CD4-positive, CD25-positive, alpha-beta regulatory T cell (primary cell): Measurements from ENCODE around the gene CIC. TPM values are rescaled to one million over a fixed set of nuclear protein-coding genes. Genes with fewer than 3 reads are reported as not detected.
"Not testable (repeated sequence)": the region's sequence is repeated elsewhere in the genome, so short reads cannot be mapped to it uniquely, and the experiment has no call there.

Experiments used
- ATAC-seq, 2 donors: fragments of 150-1000 bp; cut with Tn5 transposase; one replicate each; pipeline ENCODE4 v1.10.0; 2021; ENCODE audit warnings: low read depth in 2 of 2, moderate number of reproducible peaks in 2 of 2, moderate library complexity in 1 of 2
- DNase-seq, 3 donors: peaks; one replicate each; pipeline versions ENCODE4 v3.0.0 to v3.0.0-alpha.2; 2012 to 2022; ENCODE audit warnings: mixed read lengths in 1 of 3
- H3K27ac ChIP-seq: one replicate; pipeline ENCODE4 v1.7.0; 2013; ENCODE audit warnings: mild to moderate bottlenecking, low read length; ENCODE audit not compliant: insufficient read depth, poor library complexity, severe bottlenecking
- H3K27me3 ChIP-seq: one replicate; pipeline ENCODE4 v1.7.0; 2013; ENCODE audit warnings: low read length; ENCODE audit not compliant: control insufficient read depth, insufficient read depth
- H3K36me3 ChIP-seq: one replicate; pipeline ENCODE4 v1.7.0; 2013; ENCODE audit warnings: mild to moderate bottlenecking, low read length, moderate library complexity; ENCODE audit not compliant: control insufficient read depth, insufficient read depth
- H3K4me1 ChIP-seq: 2 replicates; pipeline ENCODE4 v1.7.0; 2013; ENCODE audit warnings: mild to moderate bottlenecking, low read length; ENCODE audit not compliant: insufficient read depth, control insufficient read depth, poor library complexity, severe bottlenecking
- H3K4me3 ChIP-seq: one replicate; pipeline ENCODE4 v1.7.0; 2013; ENCODE audit warnings: low read depth, mild to moderate bottlenecking, low read length, moderate library complexity
- H3K9me3 ChIP-seq, 2 experiments: 1 replicate in 1 of 2; 2 replicates in 1 of 2; pipeline ENCODE4 v1.7.0; 2013; ENCODE audit warnings: low read length in 2 of 2, mild to moderate bottlenecking in 1 of 2, moderate library complexity in 1 of 2; ENCODE audit not compliant: control insufficient read depth in 2 of 2
- H3K27ac Mint-ChIP-seq, 3 donors: one replicate each; pipeline ENCODE4 v1.8.0; 2020 to 2022; ENCODE audit warnings: mild to moderate bottlenecking in 3 of 3, mixed read lengths in 3 of 3, moderate library complexity in 2 of 3
- H3K27me3 Mint-ChIP-seq: one replicate; pipeline ENCODE4 v1.8.0; 2022; ENCODE audit warnings: mild to moderate bottlenecking, mixed read lengths
- H3K36me3 Mint-ChIP-seq: one replicate; pipeline ENCODE4 v1.8.0; 2020; ENCODE audit warnings: mixed read lengths
- H3K4me1 Mint-ChIP-seq, 4 donors: one replicate each; pipeline ENCODE4 v1.8.0; 2020 to 2022; ENCODE audit warnings: mixed read lengths in 4 of 4, mild to moderate bottlenecking in 1 of 4
- H3K4me3 Mint-ChIP-seq, 4 donors: one replicate each; pipeline ENCODE4 v1.8.0; 2020 to 2022; ENCODE audit warnings: mild to moderate bottlenecking in 4 of 4, mixed read lengths in 4 of 4, moderate library complexity in 3 of 4
- H3K9me3 Mint-ChIP-seq, 7 donors: one replicate each; pipeline ENCODE4 v1.8.0; 2020 to 2022; ENCODE audit warnings: mixed read lengths in 7 of 7, mild to moderate bottlenecking in 3 of 7, moderate library complexity in 2 of 7
- polyA plus RNA-seq, 4 donors: library from polyadenylated mRNA; unstranded; fragments of 300-500 nt; fragmentation: Illumina TruSeq; gene quantifications; one replicate each; pipeline ENCODE4 v1.2.3, GENCODE V29; 2021
- total RNA-seq: library from RNA; stranded (reverse); gene quantifications from one replicate; pipeline ENCODE4 v1.2.3, GENCODE V29; 2022

Gene CIC
- total and polyA plus RNA-seq, 5 donors from 2014 or later: 0.41 to 124 (median 0.80) TPM

- no peak for DNase-seq
Measured at GRCh38 chr19:42333975-42334696, 65.1 kb downstream of the CIC start.

GRCh38 chr19:42334697-42335373 is 65.8 kb downstream of the CIC start:
- peaks cover 0 to 7% (median 3%) of the 10 kb centered on the region in 4 donors for H3K4me1 Mint-ChIP-seq
- Histone ChIP-seq H3K4me1 (no peaks in the 10 kb centered on the region), H3K27me3 (no peaks in the 10 kb centered on the region), H3K4me3 (no peak overlapping the region), H3K9me3 (no peaks in the 10 kb centered on the region), H3K27ac (no peak overlapping the region), H3K36me3 (peaks cover 3% of the 10 kb centered on the region)
- no peak overlapping the region for H3K27ac Mint-ChIP-seq
- peaks cover 8% of the 10 kb centered on the region for H3K36me3 Mint-ChIP-seq
- no peak overlapping the region for H3K4me3 Mint-ChIP-seq
- H3K9me3 Mint-ChIP-seq: no peaks in the 10 kb centered on the region
- no peak for ATAC-seq
- no peaks in the 10 kb centered on the region for H3K27me3 Mint-ChIP-seq
- no peak for DNase-seq

More at GRCh38 chr19:42333975-42334696, 65.1 kb downstream of the CIC start:
- Histone ChIP-seq H3K27ac (no peak overlapping the region), H3K36me3 (peaks cover 3% of the 10 kb centered on the region), H3K4me3 (no peak overlapping the region), H3K4me1 (no peaks in the 10 kb centered on the region), H3K9me3 (no peaks in the 10 kb centered on the region), H3K27me3 (no peaks in the 10 kb centered on the region)
- Mint-ChIP-seq H3K27ac (no peak overlapping the region), H3K9me3 (no peaks in the 10 kb centered on the region), H3K36me3 (peaks cover 4% of the 10 kb centered on the region), H3K4me1 (peaks cover 0 to 6% (median 3%) of the 10 kb centered on the region in 4 donors), H3K4me3 (no peak overlapping the region), H3K27me3 (peaks cover 2% of the 10 kb centered on the region)
- no peak for ATAC-seq

- Mint-ChIP-seq H3K4me1 (peaks cover 0 to 7% (median 3%) of the 10 kb centered on the region in 4 donors), H3K27me3 (no peaks in the 10 kb centered on the region), H3K27ac (no peak overlapping the region), H3K9me3 (no peaks in the 10 kb centered on the region), H3K4me3 (no peak overlapping the region), H3K36me3 (peaks cover 8% of the 10 kb centered on the region)
- no peaks in the 10 kb centered on the region for H3K4me1 ChIP-seq
- ATAC-seq: no peak
- no peaks in the 10 kb centered on the region for H3K27me3 ChIP-seq
- no peak overlapping the region for H3K4me3 ChIP-seq
- DNase-seq: no peak
- peaks cover 3% of the 10 kb centered on the region for H3K36me3 ChIP-seq
- no peak overlapping the region for H3K27ac ChIP-seq
- no peaks in the 10 kb centered on the region for H3K9me3 ChIP-seq
Measured at GRCh38 chr19:42335374-42335936, 66.4 kb downstream of the CIC start.

- peaks cover 3% of the 10 kb centered on the region for H3K36me3 ChIP-seq
- H3K27ac Mint-ChIP-seq: no peak overlapping the region
- no peaks in the 10 kb centered on the region for H3K9me3 ChIP-seq
- H3K27me3 Mint-ChIP-seq: no peaks in the 10 kb centered on the region
- H3K27me3 ChIP-seq: no peaks in the 10 kb centered on the region
- peaks cover 0 to 6% (median 2%) of the 10 kb centered on the region in 4 donors for H3K4me1 Mint-ChIP-seq
- no peak overlapping the region for H3K4me3 ChIP-seq
- H3K4me3 Mint-ChIP-seq: no peak overlapping the region
- no peaks in the 10 kb centered on the region for H3K4me1 ChIP-seq
- DNase-seq (no peak), ATAC-seq (no peak)
- no peak overlapping the region for H3K27ac ChIP-seq
- no peaks in the 10 kb centered on the region for H3K9me3 Mint-ChIP-seq
- peaks cover 8% of the 10 kb centered on the region for H3K36me3 Mint-ChIP-seq
Measured at GRCh38 chr19:42335971-42336370, 66.9 kb downstream of the CIC start.

GRCh38 chr19:42339126-42339860 is 70.2 kb downstream of the CIC start:
- H3K27me3 Mint-ChIP-seq, ATAC-seq: not testable (repeated sequence)

GRCh38 chr19:42339922-42340321 is 70.9 kb downstream of the CIC start:
- H3K36me3 ChIP-seq, H3K4me1 ChIP-seq, H3K4me3 Mint-ChIP-seq, ATAC-seq, H3K4me1 Mint-ChIP-seq, H3K4me3 ChIP-seq, H3K9me3 Mint-ChIP-seq, H3K27ac ChIP-seq, DNase-seq, H3K9me3 ChIP-seq, H3K27ac Mint-ChIP-seq, H3K27me3 ChIP-seq, H3K27me3 Mint-ChIP-seq: not testable (repeated sequence)
- H3K36me3 Mint-ChIP-seq: peaks cover 15% of the 10 kb centered on the region

More at GRCh38 chr19:42339126-42339860, 70.2 kb downstream of the CIC start:
- DNase-seq, H3K4me3 Mint-ChIP-seq, H3K4me3 ChIP-seq, H3K27ac ChIP-seq, H3K4me1 ChIP-seq, H3K36me3 ChIP-seq, H3K9me3 ChIP-seq, H3K4me1 Mint-ChIP-seq, H3K27me3 ChIP-seq, H3K27ac Mint-ChIP-seq, H3K9me3 Mint-ChIP-seq: not testable (repeated sequence)
- H3K36me3 Mint-ChIP-seq: peaks cover 11% of the 10 kb centered on the region

- Histone ChIP-seq H3K27me3 (no peaks in the 10 kb centered on the region), H3K27ac (no peak overlapping the region), H3K9me3 (no peaks in the 10 kb centered on the region), H3K36me3 (no peaks in the 10 kb centered on the region), H3K4me1 (no peaks in the 10 kb centered on the region), H3K4me3 (no peak overlapping the region)
- H3K9me3 Mint-ChIP-seq: no peaks in the 10 kb centered on the region
- H3K4me3 Mint-ChIP-seq: no peak overlapping the region
- H3K36me3 Mint-ChIP-seq: peaks cover 18% of the 10 kb centered on the region
- H3K27ac Mint-ChIP-seq: no peak overlapping the region
- H3K27me3 Mint-ChIP-seq: no peaks in the 10 kb centered on the region
- H3K4me1 Mint-ChIP-seq: peaks cover 0 to 8% (median 2%) of the 10 kb centered on the region in 4 donors
- ATAC-seq: no peak
- no peak for DNase-seq
Measured at GRCh38 chr19:42343344-42344110, 74.5 kb downstream of the CIC start.
